Stimulated activated CD4-positive, alpha-beta T cell treated with anti-CD3 and anti-CD28 coated beads, Interleukin-2, amount 100 ng/mL, for 4 hours (primary cell): Measurements from ENCODE around the gene GNRHR.

Source experiments
- DNase-seq: peaks from one replicate; pipeline ENCODE4 v3.0.0-alpha.2; 2020; ENCODE audit warnings: low read depth

Gene GNRHR

DNA sequence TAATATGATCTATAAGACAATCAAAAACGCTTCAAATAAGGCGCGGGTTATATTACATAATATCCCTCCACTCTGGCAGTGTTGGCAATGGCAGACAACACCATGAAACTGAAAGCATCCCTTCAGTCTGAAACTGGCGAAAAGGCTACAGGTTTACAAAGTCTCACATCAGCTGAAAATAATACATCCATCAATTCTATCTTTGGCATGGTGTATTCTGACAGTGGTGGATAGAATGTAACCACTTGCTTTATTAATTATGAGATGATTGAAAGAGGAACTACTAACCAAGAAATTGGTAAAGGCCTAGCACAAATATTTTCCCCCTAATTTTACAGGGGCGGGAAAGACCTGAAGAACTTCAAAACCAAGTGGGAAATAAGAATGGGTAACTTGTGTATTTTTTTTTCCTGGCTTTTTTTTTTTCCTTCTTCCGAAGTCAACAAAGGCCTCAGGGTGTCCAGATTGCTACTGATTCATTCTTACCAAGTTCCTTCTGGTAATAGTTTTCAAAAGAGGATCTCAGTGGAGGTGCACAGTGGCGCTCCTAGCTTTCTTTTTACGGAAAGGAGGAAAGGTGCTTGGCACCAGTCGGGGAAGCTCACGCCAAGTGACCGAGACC lies 54.0 kb downstream of the GNRHR start:
- DNase-seq: no peak

DNA sequence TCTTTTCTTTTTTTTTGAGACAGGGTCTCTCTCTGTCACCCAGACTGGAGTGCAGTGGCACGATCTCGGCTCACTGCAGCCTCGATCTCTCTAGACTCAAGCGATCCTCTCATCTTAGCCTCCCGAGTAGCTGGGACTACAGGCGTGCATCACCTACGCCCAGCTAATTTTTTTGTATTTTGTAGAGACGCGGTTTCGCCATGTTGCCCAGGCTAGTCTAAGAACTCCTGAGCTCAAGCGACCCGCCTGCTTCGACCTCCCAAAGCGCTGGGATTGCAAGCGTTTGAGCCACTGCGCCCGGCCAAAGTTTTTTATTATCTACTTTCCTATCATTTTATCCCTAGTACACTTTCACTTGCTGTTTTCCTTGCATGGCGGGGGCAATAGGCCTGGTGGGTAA lies 54.6 kb downstream of the GNRHR start:
- no peak for DNase-seq

DNA sequence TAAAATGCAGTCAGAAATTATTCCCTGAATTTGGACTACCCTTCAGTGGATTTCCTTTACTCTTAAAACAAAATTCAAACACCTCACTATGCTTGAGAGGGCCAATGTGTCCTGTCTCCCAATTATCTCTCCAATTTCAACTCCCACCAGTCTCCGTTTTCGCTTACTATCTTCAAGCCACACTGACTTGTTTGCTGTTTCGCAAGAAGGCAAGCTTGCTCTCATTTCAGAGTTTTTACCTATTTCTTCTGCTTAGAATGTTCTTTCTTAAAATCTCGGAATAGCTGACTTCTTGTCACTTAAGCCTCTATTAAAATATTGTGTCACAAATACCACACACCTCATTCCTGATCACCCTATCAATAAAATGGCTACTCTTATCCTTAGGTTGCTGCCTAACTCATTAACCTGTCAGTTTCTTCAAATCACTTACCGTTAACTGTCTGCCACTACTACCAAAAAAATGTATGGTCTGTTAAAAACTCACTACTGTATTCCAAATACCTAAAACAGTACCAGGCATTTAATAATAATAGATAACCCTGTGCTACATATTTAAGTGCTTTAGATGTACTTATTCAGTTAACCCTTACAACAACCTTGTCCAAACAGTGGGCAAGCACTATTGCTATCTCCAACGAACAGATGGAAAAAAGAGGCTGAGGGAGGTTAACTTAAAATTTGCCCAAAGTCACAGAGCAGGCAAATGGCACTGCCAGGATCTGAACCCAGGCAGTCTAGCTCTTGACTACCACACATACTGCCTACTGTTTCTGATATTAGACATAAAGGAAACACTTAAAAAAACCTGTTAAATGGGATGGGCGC lies 56.1 kb downstream of the GNRHR start:
- no peak for DNase-seq

DNA sequence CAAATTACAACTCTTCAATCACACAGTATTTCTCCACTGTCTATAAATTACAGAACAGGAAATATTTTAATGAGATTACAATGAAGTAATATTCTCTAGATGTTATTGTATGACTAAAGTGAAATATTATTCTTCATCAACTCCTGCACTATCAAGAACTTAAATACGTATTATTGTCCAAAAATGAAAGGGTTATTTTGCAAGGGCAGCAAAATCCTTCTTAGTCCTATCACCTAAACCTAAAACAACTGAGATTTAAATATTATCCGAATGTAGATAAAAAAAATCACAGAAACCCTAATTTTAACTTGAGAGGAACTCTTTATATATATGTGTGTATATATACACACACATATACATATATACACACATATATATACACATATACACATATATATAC lies 58.1 kb downstream of the GNRHR start:
- DNase-seq: no peak

DNA sequence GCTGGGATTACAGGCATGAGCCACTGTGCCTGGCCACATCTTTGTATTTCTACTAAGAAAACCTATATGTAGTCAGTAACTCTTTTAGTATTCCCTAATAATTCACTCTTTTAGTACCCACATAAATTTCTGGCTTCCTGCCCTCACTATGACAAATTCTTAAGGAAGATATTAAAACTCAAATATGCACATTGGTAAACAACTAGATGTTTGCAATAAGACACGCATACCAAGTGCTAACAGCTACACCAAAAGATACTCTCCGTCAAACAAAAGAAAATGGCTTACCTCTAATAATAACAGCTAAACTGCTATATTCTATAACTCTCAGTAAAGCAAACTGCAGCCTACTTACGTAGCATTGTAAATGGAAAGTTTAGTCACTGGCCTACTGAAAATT lies 59.5 kb downstream of the GNRHR start:
- DNase-seq: no peak

DNA sequence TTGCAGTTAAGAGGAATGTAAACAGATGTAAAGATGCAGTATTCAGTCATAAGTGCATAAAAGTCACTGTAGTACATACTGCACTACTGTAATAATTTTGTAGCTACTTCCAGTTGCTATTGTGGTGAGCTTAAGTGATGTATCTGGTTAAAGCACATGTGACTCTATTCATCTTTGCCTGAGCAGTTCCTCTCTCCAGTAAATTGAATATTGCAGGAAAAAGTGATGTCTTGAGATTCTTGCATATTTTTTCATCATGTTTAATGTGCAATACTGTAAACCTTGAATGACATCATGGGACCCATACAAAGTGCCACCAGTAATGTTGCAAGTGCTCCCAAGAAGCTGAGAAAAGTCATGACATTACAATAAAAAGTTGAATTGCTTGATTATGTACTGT lies 62.9 kb downstream of the GNRHR start:
- no peak for DNase-seq
